GM23338 (cell line): ENCODE data around the gene NIPAL1. TPM values are rescaled to one million over a fixed set of nuclear protein-coding genes. Genes with fewer than 3 reads are reported as not detected.

ENCODE experiments used
- ATAC-seq: fragments of 200-7000 bp; cut with Tn5 transposase; 3 replicates; pipeline ENCODE4 v1.9.1; 2020
- DNase-seq: peaks from one replicate; pipeline ENCODE4 v3.0.0-alpha.2; 2015; ENCODE audit warnings: low spot score
- H2AFZ ChIP-seq: fragments of 200-600 bp; sonication (generic); 2 replicates; pipeline ENCODE4 v1.8.0; 2016; ENCODE audit warnings: antibody characterized with exemption, mild to moderate bottlenecking, moderate library complexity
- H3F3A ChIP-seq: fragments of 200-600 bp; sonication (generic); replicated peaks from 2 replicates; pipeline ENCODE4 v1.8.0; 2017; ENCODE audit warnings: antibody characterized with exemption, mixed run types, low read depth
- H3K27ac ChIP-seq: fragments of 200-600 bp; sonication (generic); 2 replicates; pipeline ENCODE4 v1.6.1; 2016; ENCODE audit warnings: low read depth
- H3K27me3 ChIP-seq: fragments of 200-600 bp; sonication (generic); 2 replicates; pipeline ENCODE4 v1.8.0; 2016; ENCODE audit warnings: mild to moderate bottlenecking, mixed run types, moderate library complexity; ENCODE audit not compliant: insufficient read depth
- H3K36me3 ChIP-seq: fragments of 200-600 bp; sonication (generic); 2 replicates; pipeline ENCODE4 v1.8.0; 2016; ENCODE audit warnings: mild to moderate bottlenecking; ENCODE audit not compliant: insufficient read depth
- H3K4me1 ChIP-seq: fragments of 200-600 bp; sonication (generic); 2 replicates; pipeline ENCODE4 v1.8.0; 2016; ENCODE audit warnings: mild to moderate bottlenecking, moderate library complexity; ENCODE audit not compliant: insufficient read depth
- H3K4me2 ChIP-seq: fragments of 200-600 bp; sonication (generic); 2 replicates; pipeline ENCODE4 v1.7.1; 2017; ENCODE audit warnings: mixed run types
- H3K4me3 ChIP-seq: fragments of 200-600 bp; sonication (generic); 2 replicates; pipeline ENCODE4 v1.6.1; 2016; ENCODE audit warnings: mixed run types
- H3K79me2 ChIP-seq: fragments of 200-600 bp; sonication (generic); replicated peaks from 2 replicates; pipeline ENCODE4 v1.8.0; 2017; ENCODE audit warnings: mild to moderate bottlenecking; ENCODE audit not compliant: insufficient read depth
- H3K9me2 ChIP-seq: fragments of 200-600 bp; sonication (generic); 2 replicates; pipeline ENCODE4 v1.8.0; 2017; ENCODE audit not compliant: insufficient read depth
- H4K20me1 ChIP-seq: fragments of 200-600 bp; sonication (generic); replicated peaks from 2 replicates; pipeline ENCODE4 v1.8.0; 2017; ENCODE audit warnings: mild to moderate bottlenecking; ENCODE audit not compliant: insufficient read depth
- H3K27ac Mint-ChIP-seq: 2 replicates; pipeline ENCODE4 v1.8.0; 2020; ENCODE audit warnings: inconsistent platforms, mild to moderate bottlenecking, moderate library complexity, mixed read lengths
- H3K27me3 Mint-ChIP-seq: 3 replicates; pipeline ENCODE4 v1.8.0; 2022; ENCODE audit warnings: low read depth, mild to moderate bottlenecking, moderate library complexity, mixed read lengths, inconsistent platforms; ENCODE audit not compliant: insufficient read depth, poor library complexity
- H3K36me3 Mint-ChIP-seq: 3 replicates; pipeline ENCODE4 v1.8.0; 2021; ENCODE audit warnings: low read depth, mild to moderate bottlenecking, inconsistent platforms, moderate library complexity, mixed read lengths
- H3K4me1 Mint-ChIP-seq: 3 replicates; pipeline ENCODE4 v1.8.0; 2020; ENCODE audit warnings: mild to moderate bottlenecking, inconsistent platforms, mixed read lengths
- H3K4me3 Mint-ChIP-seq: 3 replicates; pipeline ENCODE4 v1.8.0; 2021; ENCODE audit warnings: moderate library complexity, mild to moderate bottlenecking, inconsistent platforms, mixed read lengths
- H3K9me3 Mint-ChIP-seq: 3 replicates; pipeline ENCODE4 v1.8.0; 2020; ENCODE audit warnings: moderate library complexity, mild to moderate bottlenecking, inconsistent platforms, mixed read lengths
- CREB1 ChIP-seq: fragments of 250-450 bp; sonication (Bioruptor Pico); IDR thresholded peaks from 2 replicates; pipeline ENCODE4 v1.5.0; 2020; ENCODE audit warnings: low read depth, mild to moderate bottlenecking, moderate library complexity
- EZH2 ChIP-seq: fragments of 200-600 bp; sonication (generic); IDR thresholded peaks from one replicate; pipeline ENCODE4 v1.8.0; 2017; ENCODE audit warnings: antibody characterized with exemption, mild to moderate bottlenecking, low read depth; ENCODE audit not compliant: unreplicated experiment
- EZH2phosphoT487 ChIP-seq: fragments of 200-600 bp; sonication (generic); IDR thresholded peaks from one replicate; pipeline ENCODE4 v1.8.1; 2018; ENCODE audit warnings: antibody characterized with exemption; ENCODE audit not compliant: unreplicated experiment
- JUNB ChIP-seq: IDR thresholded peaks from one replicate; pipeline ENCODE4 v1.6.1; 2016; ENCODE audit warnings: antibody characterized with exemption; ENCODE audit not compliant: unreplicated experiment
- NANOG ChIP-seq: IDR thresholded peaks from 2 replicates; pipeline ENCODE4 v1.6.1; 2016; ENCODE audit warnings: antibody characterized with exemption, borderline replicate concordance
- POLR2AphosphoS5 ChIP-seq: IDR thresholded peaks from 2 replicates; pipeline ENCODE4 v1.6.1; 2016; ENCODE audit warnings: antibody characterized with exemption, low read depth
- STAT1 ChIP-seq: IDR thresholded peaks from one replicate; pipeline ENCODE4 v1.6.1; 2016; ENCODE audit warnings: antibody characterized with exemption; ENCODE audit not compliant: unreplicated experiment
- ZNF331 ChIP-seq: fragments of 250-450 bp; sonication (Bioruptor Pico); IDR thresholded peaks from 2 replicates; pipeline ENCODE4 v1.5.0; 2020; ENCODE audit warnings: low read depth, mild to moderate bottlenecking, moderate library complexity
- ZNF462 ChIP-seq: fragments of 250-450 bp; sonication (Bioruptor Pico); IDR thresholded peaks from 2 replicates; pipeline ENCODE4 v1.5.0; 2020; ENCODE audit warnings: mild to moderate bottlenecking, moderate library complexity
- polyA plus RNA-seq: library from polyadenylated mRNA; unstranded; fragments of >200 nt; fragmentation: Nextera tagmentation; extraction: Ambion mirVana; gene quantifications from 2 replicates; pipeline ENCODE4 v1.2.1, GENCODE V29; 2016
- total RNA-seq: library from RNA; depleted of rRNA; stranded (reverse); fragments of >200 nt; shearing (Covaris generic); gene quantifications from 2 replicates; pipeline ENCODE4 v1.2.3, GENCODE V29; 2014
- TF ChIP-seq, protein P1 (sequence below): IDR thresholded peaks from 2 replicates; pipeline ENCODE4 v1.6.1; 2016; ENCODE audit warnings: antibody characterized with exemption
- TF ChIP-seq, protein P2 (sequence below), 2 experiments: fragments of 200-600 bp in 1 of 2; sonication (generic) in 1 of 2; conservative IDR thresholded peaks; 2 replicates each; pipeline versions ENCODE4 v1.5.1 to v1.6.1; 2016 to 2017; ENCODE audit warnings: antibody characterized with exemption in 2 of 2, low read depth in 2 of 2, mild to moderate bottlenecking in 2 of 2, moderate library complexity in 1 of 2

The NIPAL1 gene
- total and polyA plus RNA-seq, 2 experiments from 2014 or later: 5.3 to 8.2 TPM

DNA sequence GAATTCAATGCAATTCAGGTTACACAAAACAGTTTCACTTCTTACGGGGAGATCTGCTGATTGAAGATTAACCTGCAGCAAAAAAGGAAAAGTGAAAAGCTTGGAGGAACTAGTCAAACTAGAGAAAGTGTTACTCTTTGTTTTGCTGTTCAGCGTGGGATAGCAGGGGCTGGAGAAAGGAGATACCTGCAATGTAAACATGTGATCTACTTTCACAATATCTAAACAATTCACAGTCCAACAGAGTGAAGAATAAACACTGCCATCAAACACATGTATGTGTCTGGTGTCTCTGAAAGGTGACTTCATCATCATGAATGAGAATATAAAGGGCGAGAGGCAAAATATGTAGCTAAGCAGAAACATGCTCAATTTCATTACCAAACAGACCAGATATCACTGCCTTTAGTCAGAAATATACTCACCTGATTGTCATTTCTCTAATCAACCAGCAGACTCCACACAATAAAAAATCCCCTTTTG, 26.4 kb downstream of the NIPAL1 start:
- Mint-ChIP-seq H3K27me3 (peaks cover 2% of the 10 kb centered on the region), H3K36me3 (no peaks in the 10 kb centered on the region), H3K4me1 (peaks cover 19% of the 10 kb centered on the region), H3K9me3 (no peaks in the 10 kb centered on the region), H3K27ac (0 out of 2 replicates have a peak overlapping the region, but pooled peaks have one; percentile 29), H3K4me3 (no peak overlapping the region)
- 0 out of 2 replicates have a peak, but pooled peaks cover 5% of the 10 kb centered on the region for H3F3A ChIP-seq
- no peaks in the 10 kb centered on the region for H3K36me3 ChIP-seq
- H3K27me3 ChIP-seq: no peaks in the 10 kb centered on the region
- no peaks in the 10 kb centered on the region for H4K20me1 ChIP-seq
- H2AFZ ChIP-seq: peak overlapping the region; percentile 4; the same call in 1 of the 2 replicates
- peaks cover 13% of the 10 kb centered on the region; the same call in 1 of the 2 replicates for H3K4me1 ChIP-seq
- no peak overlapping the region for H3K4me2 ChIP-seq
- no peaks in the 10 kb centered on the region for H3K79me2 ChIP-seq
- no peak for DNase-seq
- H3K27ac ChIP-seq: no peak overlapping the region
- H3K4me3 ChIP-seq: no peak overlapping the region
- 0 out of 2 replicates have a peak, but pooled peaks cover 5% of the 10 kb centered on the region for H3K9me2 ChIP-seq
- ATAC-seq: no peak
- TF ChIP-seq EZH2phosphoT487: no peak

DNA sequence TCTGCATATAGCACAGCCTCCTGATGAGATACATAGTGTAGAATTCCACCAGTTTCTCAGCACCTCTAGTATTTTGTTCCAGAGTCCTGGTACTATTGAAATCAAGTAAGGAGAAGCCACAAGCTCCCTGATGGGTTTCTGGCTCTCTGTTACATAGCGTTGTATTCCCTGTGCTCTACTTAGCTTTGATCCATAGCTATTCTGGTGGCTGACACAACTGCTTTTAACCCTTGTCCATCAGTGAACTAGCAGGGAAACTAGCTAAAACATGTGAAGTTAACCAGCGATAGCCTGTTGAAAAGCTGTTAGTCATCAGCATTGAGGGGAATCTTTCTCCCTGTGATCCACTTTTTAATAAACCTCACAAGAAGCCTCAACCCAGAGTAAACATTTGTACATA, 26.9 kb downstream of the NIPAL1 start:
- no peak for DNase-seq
- Mint-ChIP-seq H3K27me3 (peaks cover 2% of the 10 kb centered on the region), H3K4me1 (peaks cover 19% of the 10 kb centered on the region), H3K27ac (no peak overlapping the region), H3K36me3 (no peaks in the 10 kb centered on the region), H3K9me3 (no peaks in the 10 kb centered on the region), H3K4me3 (no peak overlapping the region)
- Histone ChIP-seq H3K9me2 (0 out of 2 replicates have a peak, but pooled peaks cover 5% of the 10 kb centered on the region), H4K20me1 (no peaks in the 10 kb centered on the region), H3K4me1 (peaks cover 13% of the 10 kb centered on the region; the same call in 1 of the 2 replicates), H3K4me2 (no peak overlapping the region), H3K4me3 (no peak overlapping the region), H3K27me3 (no peaks in the 10 kb centered on the region), H2AFZ (peak overlapping the region; percentile 4; the same call in 1 of the 2 replicates), H3K79me2 (no peaks in the 10 kb centered on the region), H3K36me3 (no peaks in the 10 kb centered on the region), H3K27ac (no peak overlapping the region), H3F3A (0 out of 2 replicates have a peak, but pooled peaks cover 5% of the 10 kb centered on the region)
- no peak for ATAC-seq
- no peak for TF ChIP-seq STAT1
- TF ChIP-seq CREB1 (CRISPR knock-in tag): no peak
- TF ChIP-seq, protein P1, sequence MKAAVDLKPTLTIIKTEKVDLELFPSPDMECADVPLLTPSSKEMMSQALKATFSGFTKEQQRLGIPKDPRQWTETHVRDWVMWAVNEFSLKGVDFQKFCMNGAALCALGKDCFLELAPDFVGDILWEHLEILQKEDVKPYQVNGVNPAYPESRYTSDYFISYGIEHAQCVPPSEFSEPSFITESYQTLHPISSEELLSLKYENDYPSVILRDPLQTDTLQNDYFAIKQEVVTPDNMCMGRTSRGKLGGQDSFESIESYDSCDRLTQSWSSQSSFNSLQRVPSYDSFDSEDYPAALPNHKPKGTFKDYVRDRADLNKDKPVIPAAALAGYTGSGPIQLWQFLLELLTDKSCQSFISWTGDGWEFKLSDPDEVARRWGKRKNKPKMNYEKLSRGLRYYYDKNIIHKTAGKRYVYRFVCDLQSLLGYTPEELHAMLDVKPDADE: no peak
- TF ChIP-seq, protein P2, sequence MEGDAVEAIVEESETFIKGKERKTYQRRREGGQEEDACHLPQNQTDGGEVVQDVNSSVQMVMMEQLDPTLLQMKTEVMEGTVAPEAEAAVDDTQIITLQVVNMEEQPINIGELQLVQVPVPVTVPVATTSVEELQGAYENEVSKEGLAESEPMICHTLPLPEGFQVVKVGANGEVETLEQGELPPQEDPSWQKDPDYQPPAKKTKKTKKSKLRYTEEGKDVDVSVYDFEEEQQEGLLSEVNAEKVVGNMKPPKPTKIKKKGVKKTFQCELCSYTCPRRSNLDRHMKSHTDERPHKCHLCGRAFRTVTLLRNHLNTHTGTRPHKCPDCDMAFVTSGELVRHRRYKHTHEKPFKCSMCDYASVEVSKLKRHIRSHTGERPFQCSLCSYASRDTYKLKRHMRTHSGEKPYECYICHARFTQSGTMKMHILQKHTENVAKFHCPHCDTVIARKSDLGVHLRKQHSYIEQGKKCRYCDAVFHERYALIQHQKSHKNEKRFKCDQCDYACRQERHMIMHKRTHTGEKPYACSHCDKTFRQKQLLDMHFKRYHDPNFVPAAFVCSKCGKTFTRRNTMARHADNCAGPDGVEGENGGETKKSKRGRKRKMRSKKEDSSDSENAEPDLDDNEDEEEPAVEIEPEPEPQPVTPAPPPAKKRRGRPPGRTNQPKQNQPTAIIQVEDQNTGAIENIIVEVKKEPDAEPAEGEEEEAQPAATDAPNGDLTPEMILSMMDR (conservative IDR thresholded peaks at IDR 0.05; ENCODE audit: low read depth in 2 of 2): no peak
- TF ChIP-seq ZNF462 (CRISPR knock-in tag): no peak
- no peak for TF ChIP-seq POLR2AphosphoS5
- TF ChIP-seq NANOG: no peak
- no peak for TF ChIP-seq ZNF331 (CRISPR knock-in tag)
- TF ChIP-seq JUNB: no peak
- TF ChIP-seq EZH2: no peak
- TF ChIP-seq EZH2phosphoT487: no peak
